HG03095 (cell line): ENCODE results near the gene FGF14.

ENCODE experiments used
- ATAC-seq: cut with Tn5 transposase; IDR thresholded peaks from one replicate; pipeline ENCODE4 v1.9.1; 2021; ENCODE audit warnings: moderate library complexity; ENCODE audit not compliant: unreplicated experiment

The FGF14 gene

GRCh38 chr13:102002287-102002686 is 399.6 kb downstream of the FGF14 start:
- ATAC-seq, result no peak

- ATAC-seq, result no peak
Measured at GRCh38 chr13:102000764-102001163, 401.1 kb downstream of the FGF14 start.

GRCh38 chr13:101998129-101998528 is 403.7 kb downstream of the FGF14 start:
- ATAC-seq, result no peak

- no peak for ATAC-seq
Measured at GRCh38 chr13:101996954-101997353, 404.9 kb downstream of the FGF14 start.

- ATAC-seq, result no peak
Measured at GRCh38 chr13:101989798-101990350, 412.0 kb downstream of the FGF14 start.

- ATAC-seq, result no peak
Measured at GRCh38 chr13:101988140-101988539, 413.7 kb downstream of the FGF14 start.

- ATAC-seq, result no peak
Measured at GRCh38 chr13:101986316-101986715, 415.5 kb downstream of the FGF14 start.

- ATAC-seq, result no peak
Measured at GRCh38 chr13:101985321-101985720, 416.5 kb downstream of the FGF14 start.

GRCh38 chr13:101982903-101983302 is 418.9 kb downstream of the FGF14 start:
- ATAC-seq, result no peak

GRCh38 chr13:101979825-101980224 is 422.0 kb downstream of the FGF14 start:
- ATAC-seq, result no peak

- ATAC-seq, result no peak
Measured at GRCh38 chr13:101978552-101979315, 423.1 kb downstream of the FGF14 start.

GRCh38 chr13:101977475-101977874 is 424.4 kb downstream of the FGF14 start:
- ATAC-seq, result no peak

GRCh38 chr13:101972191-101972590 is 429.7 kb downstream of the FGF14 start:
- ATAC-seq, result no peak

- no peak for ATAC-seq
Measured at GRCh38 chr13:101970341-101970740, 431.5 kb downstream of the FGF14 start.

- no peak for ATAC-seq
Measured at GRCh38 chr13:101967781-101968180, 434.1 kb downstream of the FGF14 start.

GRCh38 chr13:101967216-101967615 is 434.6 kb downstream of the FGF14 start:
- no peak for ATAC-seq

- no peak for ATAC-seq
Measured at GRCh38 chr13:101965096-101965495, 436.8 kb downstream of the FGF14 start.

- ATAC-seq, result no peak
Measured at GRCh38 chr13:101959016-101959415, 442.8 kb downstream of the FGF14 start.

GRCh38 chr13:101955764-101956163 is 446.1 kb downstream of the FGF14 start:
- ATAC-seq, result no peak

- no peak for ATAC-seq
Measured at GRCh38 chr13:101951114-101951513, 450.7 kb downstream of the FGF14 start.

- no peak for ATAC-seq
Measured at GRCh38 chr13:101949681-101950080, 452.2 kb downstream of the FGF14 start.

- no peak for ATAC-seq
Measured at GRCh38 chr13:101946401-101946800, 455.4 kb downstream of the FGF14 start.

GRCh38 chr13:101945435-101945834 is 456.4 kb downstream of the FGF14 start:
- ATAC-seq, result no peak
